Right lobe of liver (tissue), 6 donors: ENCODE measurements around the gene CCDC183. TPM values are rescaled to one million over a fixed set of nuclear protein-coding genes. Genes with fewer than 3 reads are reported as not detected.

Source experiments
- ATAC-seq, 4 donors: fragments of 200-7000 bp; cut with Tn5 transposase; one replicate each; pipeline ENCODE4 v1.9.1; 2020; ENCODE audit warnings: mild to moderate bottlenecking in 4 of 4, moderate library complexity in 4 of 4
- DNase-seq, 3 donors: peaks; one replicate each; pipeline ENCODE4 v3.0.0-alpha.2; 2020
- H3K27ac ChIP-seq, 3 donors: fragments of 200-600 bp; one replicate each; pipeline ENCODE4 v1.8.0; 2022
- H3K27me3 ChIP-seq, 2 donors: fragments of 200-600 bp; one replicate each; pipeline ENCODE4 v1.8.0; 2022
- H3K36me3 ChIP-seq, 4 donors: fragments of 200-600 bp; sonication (generic) in 1 of 4; one replicate each; pipeline versions ENCODE4 v1.5.1 to v1.8.0; 2017 to 2022; ENCODE audit warnings: control low read depth in 1 of 4
- H3K4me1 ChIP-seq, 4 donors: fragments of 200-600 bp; sonication (generic) in 1 of 4; one replicate each; pipeline versions ENCODE4 v1.5.1 to v1.8.0; 2017 to 2022; ENCODE audit warnings: control low read depth in 1 of 4
- H3K4me3 ChIP-seq, 3 donors: fragments of 200-600 bp; one replicate each; pipeline ENCODE4 v1.8.0; 2022
- H3K9me3 ChIP-seq, 4 donors: fragments of 200-600 bp; sonication (generic) in 1 of 4; one replicate each; pipeline versions ENCODE4 v1.5.1 to v1.8.0; 2017 to 2022; ENCODE audit warnings: control low read depth in 1 of 4
- POLR2A ChIP-seq: fragments of 450-650 bp; IDR thresholded peaks from one replicate; pipeline ENCODE4 v1.6.1; 2017; ENCODE audit warnings: antibody characterized with exemption, mild to moderate bottlenecking
- WGBS: methylation state at CpG from one replicate; pipeline ENCODE4 v1.1.6; 2018; ENCODE audit warnings: low coverage, low lambda C conversion rate; ENCODE audit not compliant: insufficient coverage; ENCODE audit errors: missing lambda C conversion rate; 5-methylcytosine and 5-hydroxymethylcytosine counted together
- intact Hi-C, 2 donors: fragments of 100-400 bp; cut with DNase I; formaldehyde crosslinking; loops; one replicate each; pipeline versions ENCODE4 v1.11.2 to v1.14.1; 2022
- total RNA-seq, 6 experiments: library from RNA; depleted of rRNA in 2 of 6; stranded (reverse); fragments of >200 nt in 2 of 6; fragmentation: NEBNext Ultra II Directional in 3 of 6; extraction: Animal tissue kit (Norgen Biotek cat#: 25700) in 3 of 6; gene quantifications; one replicate each; pipeline versions ENCODE4 v1.1.0 to v1.2.4, GENCODE V29; 2016 to 2023
- TF ChIP-seq, protein P1 (sequence below), 4 donors: fragments of 200-600 bp in 3 of 4; fragments of 450-650 bp in 1 of 4; IDR thresholded peaks; one replicate each; pipeline versions ENCODE4 v1.5.1 to v1.8.0; 2016 to 2022; ENCODE audit warnings: antibody characterized with exemption in 4 of 4, mild to moderate bottlenecking in 2 of 4
- donor health status: DM: no; HTN: yes; CAD: no.
- donor health status: DM: no; HTN: no; CAD: no.
- donor health status: DM: no; HTN: no; CAD: no.
- donor health status: DM: no; HTN: yes; CAD: no.
- donor health status: DM: no; HTN: yes; CAD: no.

Gene CCDC183
- total RNA-seq, 6 experiments from 2014 or later = 0.43 to 1.2 (median 0.74) TPM; not detected in 1

DNA sequence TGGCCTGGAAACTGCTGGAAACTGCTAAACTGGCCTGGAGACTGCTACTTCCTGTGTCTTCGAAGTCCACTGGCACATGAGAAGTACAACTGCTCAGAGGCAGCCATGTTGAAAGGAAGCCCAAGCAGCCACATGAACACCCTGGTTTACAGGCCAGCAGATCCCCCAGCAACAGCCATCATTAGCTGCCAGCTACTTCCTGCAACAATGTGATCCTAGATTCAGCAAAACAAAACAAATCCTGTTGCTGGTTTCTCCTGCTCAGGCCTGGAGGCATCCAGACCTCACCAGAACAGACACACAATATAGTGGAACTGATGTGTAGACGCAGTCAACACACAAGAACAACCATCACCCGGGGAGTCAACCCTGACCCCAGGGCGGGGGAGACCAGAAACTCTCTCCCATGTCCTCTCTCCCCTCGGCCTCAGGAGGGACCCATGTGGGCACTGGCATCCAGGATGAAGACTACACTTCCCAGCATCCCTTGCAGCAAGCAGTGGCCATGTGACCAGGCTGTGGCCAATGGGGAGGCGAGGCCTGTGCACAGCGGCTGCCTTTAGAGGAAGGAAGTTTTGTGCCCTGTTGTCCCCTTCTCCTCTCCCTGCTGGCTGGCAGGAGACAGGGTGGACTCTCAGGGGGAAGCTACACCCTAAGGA, 22.6 kb upstream of the CCDC183 start:
- H3K36me3 ChIP-seq = no peaks in the 10 kb centered on the region
- no peak overlapping the region for H3K4me3 ChIP-seq
- WGBS = 20% methylated on average over 1 of the region's 7 CpGs
- no peak for DNase-seq
- no peaks in the 10 kb centered on the region for H3K4me1 ChIP-seq
- no peaks in the 10 kb centered on the region for H3K27me3 ChIP-seq
- no peaks in the 10 kb centered on the region for H3K9me3 ChIP-seq
- TF ChIP-seq, protein P1, sequence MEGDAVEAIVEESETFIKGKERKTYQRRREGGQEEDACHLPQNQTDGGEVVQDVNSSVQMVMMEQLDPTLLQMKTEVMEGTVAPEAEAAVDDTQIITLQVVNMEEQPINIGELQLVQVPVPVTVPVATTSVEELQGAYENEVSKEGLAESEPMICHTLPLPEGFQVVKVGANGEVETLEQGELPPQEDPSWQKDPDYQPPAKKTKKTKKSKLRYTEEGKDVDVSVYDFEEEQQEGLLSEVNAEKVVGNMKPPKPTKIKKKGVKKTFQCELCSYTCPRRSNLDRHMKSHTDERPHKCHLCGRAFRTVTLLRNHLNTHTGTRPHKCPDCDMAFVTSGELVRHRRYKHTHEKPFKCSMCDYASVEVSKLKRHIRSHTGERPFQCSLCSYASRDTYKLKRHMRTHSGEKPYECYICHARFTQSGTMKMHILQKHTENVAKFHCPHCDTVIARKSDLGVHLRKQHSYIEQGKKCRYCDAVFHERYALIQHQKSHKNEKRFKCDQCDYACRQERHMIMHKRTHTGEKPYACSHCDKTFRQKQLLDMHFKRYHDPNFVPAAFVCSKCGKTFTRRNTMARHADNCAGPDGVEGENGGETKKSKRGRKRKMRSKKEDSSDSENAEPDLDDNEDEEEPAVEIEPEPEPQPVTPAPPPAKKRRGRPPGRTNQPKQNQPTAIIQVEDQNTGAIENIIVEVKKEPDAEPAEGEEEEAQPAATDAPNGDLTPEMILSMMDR (IDR thresholded peaks at IDR 0.05) = no peak
- TF ChIP-seq POLR2A = no peak
- intact Hi-C loops = loop anchor here in 1 of 2 donors (10.0 kb wide), 1 partner anchor 261 kb away; the partner anchor contains the start of gene FUT7
- H3K27ac ChIP-seq = no peak overlapping the region
- ATAC-seq = peak; percentile 47 to 69 (median 60)

DNA sequence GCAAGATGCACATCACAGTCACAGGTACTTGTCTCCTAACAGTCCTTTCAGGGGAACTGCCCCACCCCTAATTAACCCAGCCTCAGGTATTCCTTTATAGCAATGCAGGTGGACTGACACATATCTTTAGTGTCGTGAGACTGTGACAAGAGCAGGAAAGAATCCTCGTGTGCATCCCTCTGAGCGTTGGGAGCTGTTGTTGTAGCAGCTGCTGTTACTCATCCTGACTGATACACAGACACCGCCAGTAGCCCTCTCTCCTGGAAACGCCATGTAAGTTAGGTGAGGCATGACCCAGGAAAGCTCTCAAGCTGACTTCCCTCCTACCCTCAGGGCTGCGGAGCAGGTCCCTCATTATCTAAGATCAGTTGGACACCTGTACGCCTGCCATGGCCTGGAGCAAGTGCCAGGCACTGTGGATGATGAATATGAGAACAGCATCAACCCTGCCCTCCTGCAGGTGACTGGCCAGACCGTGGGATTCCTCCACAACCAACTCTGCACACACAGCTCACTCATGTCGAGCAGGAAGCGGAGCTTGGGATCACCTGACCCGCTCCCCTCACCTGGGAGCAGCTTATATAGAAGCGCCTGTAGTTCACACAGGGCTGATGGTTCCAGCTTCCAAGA, 21.6 kb upstream of the CCDC183 start:
- no peaks in the 10 kb centered on the region for H3K4me1 ChIP-seq
- DNase-seq (no peak), ATAC-seq (no peak)
- H3K27ac ChIP-seq = no peak overlapping the region
- WGBS = 80% methylated on average over 1 of the region's 12 CpGs
- no peaks in the 10 kb centered on the region for H3K9me3 ChIP-seq
- TF ChIP-seq POLR2A = no peak
- TF ChIP-seq, protein P1 (IDR thresholded peaks at IDR 0.05) = no peak
- H3K27me3 ChIP-seq = no peaks in the 10 kb centered on the region
- no peak overlapping the region for H3K4me3 ChIP-seq
- no peaks in the 10 kb centered on the region for H3K36me3 ChIP-seq
- intact Hi-C loops = loop anchor here in 1 of 2 donors (10.0 kb wide), 1 partner anchor 260 kb away; the partner anchor contains the start of gene FUT7

DNA sequence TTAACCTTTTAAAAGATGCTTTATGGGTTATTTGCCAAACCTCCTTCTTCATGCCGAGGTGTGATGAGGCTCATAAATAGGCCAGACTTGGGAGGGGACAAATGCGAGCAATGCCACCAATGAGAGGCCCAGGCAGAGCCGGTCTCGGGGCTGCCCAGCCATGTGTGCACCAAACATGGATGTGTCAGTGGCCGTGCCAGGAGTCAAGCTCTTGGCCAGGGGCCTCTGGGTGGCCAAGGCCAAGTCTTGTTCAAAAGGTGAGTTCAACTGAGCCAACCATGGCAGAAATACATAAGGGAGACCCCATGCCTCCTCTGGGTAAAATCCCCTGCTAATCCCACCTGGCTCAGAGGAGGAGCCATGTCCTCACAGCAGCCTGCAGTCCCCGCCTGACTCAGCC, 20.9 kb upstream of the CCDC183 start:
- no peaks in the 10 kb centered on the region for H3K4me1 ChIP-seq
- no peak overlapping the region for H3K4me3 ChIP-seq
- intact Hi-C loops = loop anchor here in 1 of 2 donors (10.0 kb wide), 1 partner anchor 260 kb away; the partner anchor contains the start of gene FUT7
- H3K27me3 ChIP-seq = no peaks in the 10 kb centered on the region
- no peak for TF ChIP-seq POLR2A
- TF ChIP-seq, protein P1 (IDR thresholded peaks at IDR 0.05) = no peak
- no peak overlapping the region for H3K27ac ChIP-seq
- no peaks in the 10 kb centered on the region for H3K36me3 ChIP-seq
- no peaks in the 10 kb centered on the region for H3K9me3 ChIP-seq
- WGBS = 78% methylated on average over 5 of the region's 6 CpGs
- ATAC-seq (no peak), DNase-seq (peak in 1 of 3 donors; percentile 6)

DNA sequence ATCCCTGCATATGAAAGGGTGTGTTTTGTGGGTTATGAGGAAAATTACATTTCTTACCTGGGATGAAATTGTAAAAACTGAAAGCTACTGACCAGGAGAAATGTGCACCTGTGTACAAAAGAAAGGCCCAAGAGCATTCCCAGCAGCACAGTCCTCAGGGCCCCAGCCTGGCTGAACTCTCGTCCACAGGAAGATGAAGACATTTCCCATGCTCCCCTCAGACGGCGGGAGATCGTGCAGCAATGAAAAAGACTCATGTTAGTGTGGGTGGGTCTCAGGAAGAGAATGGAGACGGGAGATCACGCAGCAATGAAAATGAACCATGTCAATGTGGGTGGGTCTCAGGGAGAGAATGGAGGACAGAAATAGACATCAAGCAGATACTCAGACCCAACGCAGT, 19.2 kb upstream of the CCDC183 start:
- 63% methylated on average over 6 of the region's 7 CpGs for WGBS
- no peak overlapping the region for H3K27ac ChIP-seq
- no peaks in the 10 kb centered on the region for H3K27me3 ChIP-seq
- intact Hi-C loops = loop anchor here in 1 of 2 donors (10.0 kb wide), 1 partner anchor 258 kb away; the partner anchor contains the start of gene FUT7
- no peaks in the 10 kb centered on the region for H3K9me3 ChIP-seq
- TF ChIP-seq, protein P1 (IDR thresholded peaks at IDR 0.05) = no peak
- TF ChIP-seq POLR2A = no peak
- no peaks in the 10 kb centered on the region for H3K4me1 ChIP-seq
- H3K4me3 ChIP-seq = no peak overlapping the region
- no peak for ATAC-seq
- H3K36me3 ChIP-seq = no peaks in the 10 kb centered on the region
- no peak for DNase-seq
